ENCODE results near the gene MYH4.

Gene MYH4

DNA sequence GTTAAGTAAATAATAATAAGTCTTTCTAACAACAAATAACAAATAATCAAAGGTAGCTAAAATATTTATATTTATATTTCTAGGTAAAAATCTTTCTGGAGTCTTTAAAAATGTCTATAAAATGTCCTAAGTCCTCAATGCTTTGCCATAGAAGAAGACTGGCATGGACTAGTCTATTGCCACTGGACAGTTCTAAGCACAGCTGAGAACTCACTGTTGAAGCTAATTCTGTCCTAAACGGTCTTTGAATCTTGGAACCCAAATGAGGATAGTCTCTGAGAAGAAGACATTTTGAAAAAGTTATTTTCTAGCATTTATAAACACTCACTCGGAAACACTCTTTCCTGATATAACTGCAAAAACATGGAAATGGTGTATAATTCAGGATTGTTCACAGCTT, 48.1 kb downstream of the MYH4 start:
- DNase-seq = no peak

DNA sequence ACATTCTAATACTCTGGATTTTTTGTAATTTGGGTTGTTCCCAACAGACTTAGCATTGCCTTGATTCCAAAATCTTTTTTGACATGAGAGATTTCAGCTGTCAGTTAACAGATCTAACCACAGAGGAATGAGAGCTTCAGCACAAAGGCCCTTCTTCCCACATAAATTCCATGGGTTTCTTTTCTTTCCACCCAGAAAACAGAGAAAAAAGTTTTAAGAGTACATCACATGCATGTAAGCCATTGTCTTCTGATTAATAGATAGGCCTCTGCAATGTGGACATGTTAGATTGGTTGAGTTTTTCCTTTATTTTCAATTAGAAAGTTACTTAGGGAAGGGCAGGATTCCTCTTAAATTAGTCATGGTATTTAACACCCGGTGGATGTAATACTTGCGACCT, 48.5 kb downstream of the MYH4 start:
- DNase-seq = no peak

DNA sequence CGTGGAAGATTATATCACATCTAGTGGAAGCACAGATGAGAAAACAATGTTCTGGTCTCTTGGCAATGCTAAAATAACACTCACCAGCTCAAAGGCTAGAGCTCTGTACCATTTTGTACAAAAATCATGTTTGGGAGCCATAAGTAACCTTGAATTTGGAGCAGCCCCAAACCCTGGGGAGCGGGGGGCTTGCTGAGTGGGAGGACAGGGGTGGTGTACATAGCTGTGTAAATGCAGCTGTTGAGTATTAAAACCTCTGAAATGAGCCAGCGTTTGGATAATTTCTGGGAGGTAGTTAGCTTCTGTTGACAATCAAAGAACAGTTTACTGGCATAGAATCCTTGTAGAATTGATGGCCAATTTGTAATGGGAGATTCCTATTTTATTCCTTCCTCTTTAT, 51.9 kb downstream of the MYH4 start:
- no peak for DNase-seq

DNA sequence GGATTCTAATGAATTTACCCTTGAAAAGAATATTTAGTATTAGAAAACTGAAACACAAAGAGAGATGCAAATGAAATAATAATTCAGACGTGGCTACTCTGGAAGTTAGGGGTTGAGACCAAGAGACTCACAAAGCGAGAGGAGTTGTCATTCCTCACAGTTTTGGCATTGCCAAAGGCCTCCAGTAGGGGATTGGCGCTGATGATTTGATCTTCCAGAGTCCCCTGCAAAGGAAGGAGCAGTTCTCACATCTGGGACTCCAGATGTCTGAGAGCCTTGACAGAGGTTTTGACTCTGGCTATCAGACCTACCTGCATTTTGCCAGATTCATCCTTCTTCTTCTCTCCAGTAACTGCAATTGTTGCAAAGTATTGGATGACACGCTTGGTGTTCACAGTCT, 54.2 kb downstream of the MYH4 start:
- DNase-seq = no peak

DNA sequence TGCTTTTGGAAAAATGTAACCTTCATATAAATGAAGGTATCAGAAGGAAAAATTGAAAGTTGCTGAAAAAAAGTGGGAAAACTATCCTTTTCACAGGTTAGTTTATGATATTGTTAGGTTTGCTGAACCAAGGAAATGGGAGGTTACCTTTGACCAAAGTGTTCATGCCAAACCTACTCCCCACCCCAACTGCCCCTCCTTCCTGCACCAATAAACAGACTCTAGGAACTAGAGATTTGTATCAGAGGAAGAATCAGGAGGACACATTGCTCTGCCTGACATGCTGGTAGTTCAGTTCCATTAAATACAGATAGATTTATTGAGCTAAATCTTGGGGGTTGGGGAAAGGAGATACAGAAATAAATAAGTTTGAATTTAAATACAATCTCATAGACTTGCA, 65.8 kb downstream of the MYH4 start:
- DNase-seq = no peak

DNA sequence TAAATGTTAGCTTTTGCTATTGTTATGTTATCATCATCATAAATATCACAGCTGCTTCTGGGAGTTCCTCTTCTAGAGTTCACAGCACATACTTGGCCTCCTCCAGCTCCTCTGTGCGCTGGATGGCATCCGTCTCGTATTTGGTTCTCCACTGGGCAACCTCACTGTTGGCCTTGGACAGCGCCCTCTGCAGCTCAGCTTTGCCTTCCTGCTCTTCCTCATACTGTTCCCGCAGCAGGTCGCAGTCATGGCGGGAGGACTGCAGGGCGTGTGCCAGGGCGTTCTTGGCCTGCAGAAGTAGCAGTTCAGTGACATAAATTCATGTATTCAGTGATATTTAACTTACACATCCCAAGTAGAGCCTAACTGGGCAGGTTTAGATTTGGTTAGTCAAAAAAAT, 71.0 kb downstream of the MYH4 start:
- no peak for DNase-seq

DNA sequence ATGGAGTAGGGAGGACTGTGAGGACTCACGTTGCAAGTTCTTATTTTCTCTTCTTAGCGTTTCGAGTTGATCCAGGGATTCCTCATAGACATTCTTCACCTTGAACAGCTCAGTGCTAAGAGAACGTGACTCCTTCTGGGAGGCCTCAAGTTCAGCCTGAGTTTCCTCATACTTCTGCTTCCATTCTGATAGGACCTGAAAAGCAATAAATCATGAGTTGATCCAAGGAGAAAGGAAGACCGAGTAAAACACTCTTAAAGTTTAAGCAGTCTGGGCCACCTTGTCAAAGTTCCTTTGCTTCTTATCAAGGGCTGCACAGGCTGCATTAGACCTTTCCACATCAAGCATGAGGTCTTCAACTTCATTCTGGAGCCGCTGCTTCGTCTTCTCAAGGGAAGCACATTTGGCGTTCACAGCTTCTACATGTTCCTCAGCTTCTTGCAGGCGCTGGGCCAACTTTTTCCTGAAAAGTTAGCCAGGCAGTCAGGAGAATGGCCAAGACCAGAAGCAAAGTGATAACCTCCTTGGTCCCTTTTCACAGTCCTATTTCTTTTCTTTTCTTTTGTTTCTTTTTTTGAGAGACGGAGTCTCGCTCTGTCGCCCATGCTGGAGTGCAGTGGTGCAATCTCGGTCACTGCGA, 72.7 kb downstream of the MYH4 start:
- DNase-seq = no peak

DNA sequence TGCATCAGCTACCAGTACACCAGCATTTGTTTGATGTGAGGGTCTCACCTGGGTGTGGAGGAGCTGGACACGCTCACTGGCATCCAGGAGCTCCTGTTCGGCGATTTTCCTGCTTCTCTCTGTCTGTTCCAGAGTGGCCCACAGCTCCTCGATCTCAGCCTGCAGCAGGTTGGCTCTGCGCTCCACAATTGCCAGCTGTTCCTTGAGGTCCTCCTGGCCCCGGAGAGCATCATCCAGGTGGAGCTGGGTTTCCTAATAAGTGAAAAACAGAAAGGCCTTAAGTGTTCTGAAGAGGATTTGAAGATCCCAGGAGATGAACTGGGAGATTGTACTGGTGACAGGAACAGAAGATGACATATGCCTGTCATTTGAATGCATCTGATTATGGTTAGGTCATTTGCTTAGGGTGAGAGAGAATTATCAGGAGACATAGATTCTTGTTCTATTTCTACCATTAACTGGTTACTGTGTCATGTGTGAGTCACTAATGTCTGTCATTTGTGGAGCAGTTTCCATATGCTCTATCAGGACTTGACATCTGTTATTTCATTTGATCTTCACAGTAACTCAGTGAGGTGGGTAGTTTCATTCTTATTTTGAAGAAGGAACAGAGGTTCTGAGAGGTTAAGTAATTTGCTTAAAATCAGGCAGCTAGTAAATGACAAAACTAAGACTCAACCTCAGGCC, 75.0 kb downstream of the MYH4 start:
- no peak for DNase-seq

Data from activated gamma-delta T cell (primary cell).